ENCODE data around the gene LTBR.

DNA sequence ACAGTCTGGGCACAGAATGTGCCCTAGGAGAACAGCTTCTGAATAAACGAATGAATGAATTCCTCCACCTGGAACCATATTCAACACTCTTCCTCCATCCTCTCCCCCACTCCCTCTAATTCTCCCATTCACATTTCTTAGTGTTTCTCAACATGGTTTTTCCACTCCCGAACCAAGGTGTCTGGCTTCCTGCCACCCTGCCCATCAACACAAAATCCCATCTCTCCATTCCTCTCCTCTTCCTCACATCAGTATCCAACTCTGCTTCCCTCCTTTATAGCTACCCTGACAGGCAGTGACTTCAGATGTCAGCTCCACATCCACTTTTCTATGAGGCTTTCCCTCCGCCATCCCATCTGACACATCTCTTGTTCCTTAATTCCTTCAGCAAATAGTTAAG, 45.0 kb upstream of the LTBR start:
- TF ChIP-seq POLR2A (IDR thresholded peaks at IDR 0.05) = no peak
- no peak for TF ChIP-seq POLR2AphosphoS5 (IDR thresholded peaks at IDR 0.05)
